Naive thymus-derived CD4-positive, alpha-beta T cell (primary cell): ENCODE results near the gene CCER1. TPM values are rescaled to one million over a fixed set of nuclear protein-coding genes. Genes with fewer than 3 reads are reported as not detected.

Experiments
- ATAC-seq: fragments of 150-1000 bp; cut with Tn5 transposase; 2 replicates; pipeline ENCODE4 v1.10.0; 2021; ENCODE audit warnings: mild to moderate bottlenecking, moderate library complexity
- CTCF ChIA-PET: fragments of 350-600 bp; sonication (Branson Sonifier 250); formaldehyde crosslinking; loops from one replicate; lab custom pipeline; 2021; ENCODE audit warnings: antibody characterized with exemption; lab: Charles Lee
- POLR2A ChIA-PET: fragments of 350-600 bp; sonication (Branson Sonifier 250); formaldehyde crosslinking; loops from one replicate; lab custom pipeline; 2021; ENCODE audit warnings: antibody characterized with exemption, inconsistent platforms; lab: Charles Lee
- DNase-seq, 9 donors: peaks; one replicate each; pipeline versions ENCODE4 v3.0.0 to v3.0.0-alpha.2; 2020 to 2022; ENCODE audit warnings: mixed read lengths in 1 of 9
- H3K27ac ChIP-seq: one replicate; pipeline ENCODE4 v1.7.0; 2013; ENCODE audit warnings: mild to moderate bottlenecking, low read depth, low read length, moderate library complexity
- H3K27me3 ChIP-seq, 2 donors: one replicate each; pipeline ENCODE4 v1.7.0; 2013; ENCODE audit warnings: low read length in 2 of 2, mild to moderate bottlenecking in 2 of 2, moderate library complexity in 2 of 2; ENCODE audit not compliant: control insufficient read depth in 2 of 2, insufficient read depth in 2 of 2
- H3K36me3 ChIP-seq, 3 experiments: 1 replicate in 2 of 3; 2 replicates in 1 of 3; pipeline ENCODE4 v1.7.0; 2013; ENCODE audit warnings: low read length in 3 of 3, mild to moderate bottlenecking in 3 of 3, moderate library complexity in 1 of 3; ENCODE audit not compliant: insufficient read depth in 3 of 3, control insufficient read depth in 2 of 3
- H3K4me1 ChIP-seq, 2 donors: one replicate each; pipeline ENCODE4 v1.7.0; 2013; ENCODE audit warnings: low read length in 2 of 2, mild to moderate bottlenecking in 2 of 2, moderate library complexity in 1 of 2; ENCODE audit not compliant: control insufficient read depth in 2 of 2, insufficient read depth in 2 of 2
- H3K4me3 ChIP-seq: 2 replicates; pipeline ENCODE4 v1.7.0; 2013; ENCODE audit warnings: mild to moderate bottlenecking, low read length
- H3K9me3 ChIP-seq, 3 experiments: 1 replicate in 2 of 3; 2 replicates in 1 of 3; pipeline ENCODE4 v1.7.0; 2013; ENCODE audit warnings: low read length in 3 of 3; ENCODE audit not compliant: control insufficient read depth in 2 of 3
- H3K27ac Mint-ChIP-seq, 9 donors: one replicate each; pipeline ENCODE4 v1.8.0; 2020 to 2022; ENCODE audit warnings: mixed read lengths in 9 of 9, mild to moderate bottlenecking in 8 of 9, moderate library complexity in 5 of 9, inconsistent platforms in 2 of 9
- H3K27me3 Mint-ChIP-seq, 5 donors: one replicate each; pipeline ENCODE4 v1.8.0; 2021 to 2022; ENCODE audit warnings: mixed read lengths in 5 of 5, mild to moderate bottlenecking in 1 of 5
- H3K36me3 Mint-ChIP-seq, 5 donors: one replicate each; pipeline ENCODE4 v1.8.0; 2020 to 2022; ENCODE audit warnings: mixed read lengths in 5 of 5, mild to moderate bottlenecking in 3 of 5, inconsistent platforms in 1 of 5
- H3K4me1 Mint-ChIP-seq, 7 donors: one replicate each; pipeline ENCODE4 v1.8.0; 2020 to 2022; ENCODE audit warnings: mixed read lengths in 7 of 7, mild to moderate bottlenecking in 3 of 7, inconsistent platforms in 1 of 7
- H3K4me3 Mint-ChIP-seq, 10 donors: one replicate each; pipeline ENCODE4 v1.8.0; 2020 to 2022; ENCODE audit warnings: mild to moderate bottlenecking in 10 of 10, mixed read lengths in 10 of 10, moderate library complexity in 6 of 10, inconsistent platforms in 2 of 10
- H3K9me3 Mint-ChIP-seq, 11 donors: one replicate each; pipeline ENCODE4 v1.8.0; 2020 to 2022; ENCODE audit warnings: mixed read lengths in 11 of 11, mild to moderate bottlenecking in 4 of 11, inconsistent platforms in 1 of 11, moderate library complexity in 1 of 11
- intact Hi-C, 2 donors: fragments of 100-400 bp; cut with micrococcal nuclease; formaldehyde crosslinking; loops; one replicate each; pipeline ENCODE4 v1.15.1; 2023
- polyA plus RNA-seq, 2 donors: library from polyadenylated mRNA; unstranded; fragments of 300-500 nt; fragmentation: Illumina TruSeq; gene quantifications; one replicate each; pipeline ENCODE4 v1.2.3, GENCODE V29; 2021
- total RNA-seq, 6 experiments: library from RNA in 5 of 6; stranded (reverse) in 5 of 6; gene quantifications; 1 replicate in 5 of 6; 2 replicates in 1 of 6; pipeline ENCODE4 v1.2.3 and lab custom pipeline; 2021 to 2026

Gene CCER1
- total and polyA plus RNA-seq, 7 experiments from 2014 or later = not detected

- Mint-ChIP-seq H3K27me3 (peaks cover 0 to 28% (median 11%) of the 10 kb centered on the region in 5 donors), H3K27ac (no peak overlapping the region), H3K4me3 (no peak overlapping the region), H3K36me3 (no peaks in the 10 kb centered on the region), H3K4me1 (peaks cover 0 to 1% (median 0%) of the 10 kb centered on the region in 7 donors), H3K9me3 (no peaks in the 10 kb centered on the region)
- H3K27me3 ChIP-seq = peaks cover 0 to 3% of the 10 kb centered on the region in 2 donors
- ATAC-seq (no peak), DNase-seq (no peak)
- H3K27ac ChIP-seq = no peak overlapping the region
- ChIA-PET CTCF (interaction anchor here (1.3 kb wide), 1 partner anchor 22 kb away, joined by 4 read pairs; no protein-coding TSS in a partner anchor), POLR2A (no interaction called here)
- no peaks in the 10 kb centered on the region for H3K36me3 ChIP-seq
- intact Hi-C loops = no loop called here
- no peak overlapping the region for H3K4me3 ChIP-seq
- no peaks in the 10 kb centered on the region for H3K9me3 ChIP-seq
- H3K4me1 ChIP-seq = no peaks in the 10 kb centered on the region
These were observed 33.4 kb downstream of the CCER1 start for GRCh38 chr12:90921536-90921935.

GRCh38 chr12:90920222-90920621, 34.8 kb downstream of the CCER1 start:
- H3K27me3 Mint-ChIP-seq = peaks cover 0 to 25% (median 10%) of the 10 kb centered on the region in 5 donors
- no peak overlapping the region for H3K27ac Mint-ChIP-seq
- intact Hi-C loops = no loop called here
- ChIA-PET CTCF (no interaction called here), POLR2A (no interaction called here)
- ATAC-seq (no peak), DNase-seq (no peak)
- no peaks in the 10 kb centered on the region for H3K36me3 Mint-ChIP-seq
- Histone ChIP-seq H3K4me3 (no peak overlapping the region), H3K36me3 (no peaks in the 10 kb centered on the region), H3K27me3 (peaks cover 0 to 3% of the 10 kb centered on the region in 2 donors), H3K27ac (no peak overlapping the region), H3K9me3 (no peaks in the 10 kb centered on the region), H3K4me1 (no peaks in the 10 kb centered on the region)
- H3K4me1 Mint-ChIP-seq = no peaks in the 10 kb centered on the region
- H3K4me3 Mint-ChIP-seq = no peak overlapping the region
- no peaks in the 10 kb centered on the region for H3K9me3 Mint-ChIP-seq

- H3K4me3 ChIP-seq = no peak overlapping the region
- H3K27ac ChIP-seq = no peak overlapping the region
- H3K4me1 ChIP-seq = no peaks in the 10 kb centered on the region
- Mint-ChIP-seq H3K27me3 (peaks cover 0 to 13% (median 9%) of the 10 kb centered on the region in 5 donors), H3K4me1 (no peaks in the 10 kb centered on the region), H3K4me3 (no peak overlapping the region), H3K27ac (no peak overlapping the region), H3K9me3 (peaks cover 0 to 14% (median 0%) of the 10 kb centered on the region in 11 donors), H3K36me3 (no peaks in the 10 kb centered on the region)
- H3K27me3 ChIP-seq = peaks cover 0 to 3% of the 10 kb centered on the region in 2 donors
- intact Hi-C loops = no loop called here
- ATAC-seq (no peak), DNase-seq (no peak)
- ChIA-PET POLR2A (no interaction called here), CTCF (no interaction called here)
- H3K9me3 ChIP-seq = peaks cover 0 to 5% (median 0%) of the 10 kb centered on the region in 3 experiments
- no peaks in the 10 kb centered on the region for H3K36me3 ChIP-seq
These were observed 37.5 kb downstream of the CCER1 start for GRCh38 chr12:90917431-90917830.

GRCh38 chr12:90916516-90916915, 38.5 kb downstream of the CCER1 start:
- ChIA-PET CTCF (no interaction called here), POLR2A (no interaction called here)
- no peak overlapping the region for H3K4me3 Mint-ChIP-seq
- no peak overlapping the region for H3K27ac ChIP-seq
- H3K27ac Mint-ChIP-seq = no peak overlapping the region
- H3K9me3 Mint-ChIP-seq = peaks cover 0 to 14% (median 0%) of the 10 kb centered on the region in 11 donors
- H3K4me1 ChIP-seq = no peaks in the 10 kb centered on the region
- no peaks in the 10 kb centered on the region for H3K36me3 ChIP-seq
- no peaks in the 10 kb centered on the region for H3K36me3 Mint-ChIP-seq
- intact Hi-C loops = no loop called here
- H3K9me3 ChIP-seq = peaks cover 0 to 5% (median 0%) of the 10 kb centered on the region in 3 experiments
- no peak for DNase-seq
- no peak overlapping the region for H3K4me3 ChIP-seq
- H3K27me3 Mint-ChIP-seq = peaks cover 0 to 14% (median 11%) of the 10 kb centered on the region in 5 donors
- H3K27me3 ChIP-seq = no peaks in the 10 kb centered on the region
- H3K4me1 Mint-ChIP-seq = no peaks in the 10 kb centered on the region
- no peak for ATAC-seq

- intact Hi-C loops = no loop called here
- Mint-ChIP-seq H3K27ac (no peak overlapping the region), H3K4me3 (no peak overlapping the region), H3K9me3 (peaks cover 0 to 14% (median 0%) of the 10 kb centered on the region in 11 donors), H3K27me3 (peaks cover 0 to 14% (median 11%) of the 10 kb centered on the region in 5 donors), H3K4me1 (no peaks in the 10 kb centered on the region), H3K36me3 (no peaks in the 10 kb centered on the region)
- no peak for DNase-seq
- H3K4me3 ChIP-seq = no peak overlapping the region
- peaks cover 0 to 5% (median 0%) of the 10 kb centered on the region in 3 experiments for H3K9me3 ChIP-seq
- ATAC-seq = no peak
- H3K4me1 ChIP-seq = no peaks in the 10 kb centered on the region
- H3K36me3 ChIP-seq = no peaks in the 10 kb centered on the region
- no peak overlapping the region for H3K27ac ChIP-seq
- POLR2A ChIA-PET = no interaction called here
- H3K27me3 ChIP-seq = no peaks in the 10 kb centered on the region
- CTCF ChIA-PET = interaction anchor here (1.1 kb wide), 1 partner anchor 17 kb away, joined by 3 read pairs; no protein-coding TSS in a partner anchor
These were observed 39.6 kb downstream of the CCER1 start for GRCh38 chr12:90915353-90915752.

- Histone ChIP-seq H3K27ac (no peak overlapping the region), H3K4me3 (no peak overlapping the region), H3K9me3 (peaks cover 0 to 5% (median 0%) of the 10 kb centered on the region in 3 experiments), H3K27me3 (no peaks in the 10 kb centered on the region), H3K36me3 (no peaks in the 10 kb centered on the region), H3K4me1 (no peaks in the 10 kb centered on the region)
- H3K4me3 Mint-ChIP-seq = no peak overlapping the region
- H3K36me3 Mint-ChIP-seq = no peaks in the 10 kb centered on the region
- no peak overlapping the region for H3K27ac Mint-ChIP-seq
- ChIA-PET POLR2A (no interaction called here), CTCF (interaction anchor here (0.5 kb wide), 1 partner anchor 35 kb away, joined by 3 read pairs; no protein-coding TSS in a partner anchor)
- intact Hi-C loops = no loop called here
- no peak for ATAC-seq
- peaks cover 0 to 14% (median 0%) of the 10 kb centered on the region in 11 donors for H3K9me3 Mint-ChIP-seq
- no peak for DNase-seq
- peaks cover 0 to 16% (median 4%) of the 10 kb centered on the region in 5 donors for H3K27me3 Mint-ChIP-seq
- no peaks in the 10 kb centered on the region for H3K4me1 Mint-ChIP-seq
These were observed 44.0 kb downstream of the CCER1 start for GRCh38 chr12:90910958-90911357.
